ENCODE results near the gene GATA1. TPM values are rescaled to one million over a fixed set of nuclear protein-coding genes. Genes with fewer than 3 reads are reported as not detected.
A peak's percentile ranks its signal among the peaks of the same experiment; 100 is the strongest.

GATA1 gene
- total RNA-seq, 1 donor from 2014 or later, result not detected

GRCh38 chrX:48794340-48794910 lies 8.0 kb downstream of the GATA1 start:
- TF ChIP-seq, protein P1, sequence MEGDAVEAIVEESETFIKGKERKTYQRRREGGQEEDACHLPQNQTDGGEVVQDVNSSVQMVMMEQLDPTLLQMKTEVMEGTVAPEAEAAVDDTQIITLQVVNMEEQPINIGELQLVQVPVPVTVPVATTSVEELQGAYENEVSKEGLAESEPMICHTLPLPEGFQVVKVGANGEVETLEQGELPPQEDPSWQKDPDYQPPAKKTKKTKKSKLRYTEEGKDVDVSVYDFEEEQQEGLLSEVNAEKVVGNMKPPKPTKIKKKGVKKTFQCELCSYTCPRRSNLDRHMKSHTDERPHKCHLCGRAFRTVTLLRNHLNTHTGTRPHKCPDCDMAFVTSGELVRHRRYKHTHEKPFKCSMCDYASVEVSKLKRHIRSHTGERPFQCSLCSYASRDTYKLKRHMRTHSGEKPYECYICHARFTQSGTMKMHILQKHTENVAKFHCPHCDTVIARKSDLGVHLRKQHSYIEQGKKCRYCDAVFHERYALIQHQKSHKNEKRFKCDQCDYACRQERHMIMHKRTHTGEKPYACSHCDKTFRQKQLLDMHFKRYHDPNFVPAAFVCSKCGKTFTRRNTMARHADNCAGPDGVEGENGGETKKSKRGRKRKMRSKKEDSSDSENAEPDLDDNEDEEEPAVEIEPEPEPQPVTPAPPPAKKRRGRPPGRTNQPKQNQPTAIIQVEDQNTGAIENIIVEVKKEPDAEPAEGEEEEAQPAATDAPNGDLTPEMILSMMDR (IDR thresholded peaks at IDR 0.05; ENCODE audit: insufficient read depth, low read depth, low read length), result no peak
- TF ChIP-seq EZH2 (IDR thresholded peaks at IDR 0.05; ENCODE audit: insufficient read depth, low read length), result no peak
- peaks cover 10% of the 10 kb centered on the region for H3K4me1 Mint-ChIP-seq (ENCODE audit: low read depth, unreplicated experiment)
- Histone ChIP-seq H3K9me3 (ENCODE audit: insufficient read depth, low read depth, low read length) (no peaks in the 10 kb centered on the region), H3K36me3 (ENCODE audit: insufficient read depth, low read length) (no peaks in the 10 kb centered on the region), H3K4me2 (ENCODE audit: low read length) (no peak overlapping the region), H3K79me2 (ENCODE audit: insufficient read depth, low read length) (no peaks in the 10 kb centered on the region), H2AFZ (ENCODE audit: low read depth, low read length) (no peak overlapping the region), H3K27ac (ENCODE audit: low read depth, low read length) (no peak overlapping the region), H3K4me1 (ENCODE audit: insufficient read depth, low read length) (peaks cover 9% of the 10 kb centered on the region), H3K27me3 (ENCODE audit: insufficient read depth, low read length) (no peaks in the 10 kb centered on the region), H4K20me1 (ENCODE audit: insufficient read depth, low read length) (no peaks in the 10 kb centered on the region), H3K4me3 (ENCODE audit: insufficient read depth, low read depth, low read length) (no peak overlapping the region), H3K9ac (ENCODE audit: low read length) (no peak overlapping the region)
- FAIRE-seq (peak; percentile 17), DNase-seq (ENCODE audit: low read depth) (no peak)
- peak overlapping the region; percentile 77 for H3K27ac Mint-ChIP-seq (ENCODE audit: unreplicated experiment)
- peaks cover 4% of the 10 kb centered on the region for H3K27me3 Mint-ChIP-seq (ENCODE audit: low read depth, unreplicated experiment)
- H3K9me3 Mint-ChIP-seq (ENCODE audit: unreplicated experiment), result no peaks in the 10 kb centered on the region
- no peak overlapping the region for H3K4me3 Mint-ChIP-seq (ENCODE audit: unreplicated experiment)
- H3K36me3 Mint-ChIP-seq (ENCODE audit: low read depth, unreplicated experiment), result no peaks in the 10 kb centered on the region

GRCh38 chrX:48794911-48795515 lies 8.6 kb downstream of the GATA1 start:
- no peak overlapping the region for H3K27ac Mint-ChIP-seq (ENCODE audit: unreplicated experiment)
- peak; percentile 26 for FAIRE-seq
- Histone ChIP-seq H2AFZ (ENCODE audit: low read depth, low read length) (peak overlapping the region; percentile 34), H3K9ac (ENCODE audit: low read length) (no peak overlapping the region), H3K27ac (ENCODE audit: low read depth, low read length) (no peak overlapping the region), H3K4me3 (ENCODE audit: insufficient read depth, low read depth, low read length) (no peak overlapping the region), H3K4me1 (ENCODE audit: insufficient read depth, low read length) (peaks cover 9% of the 10 kb centered on the region), H4K20me1 (ENCODE audit: insufficient read depth, low read length) (no peaks in the 10 kb centered on the region), H3K9me3 (ENCODE audit: insufficient read depth, low read depth, low read length) (no peaks in the 10 kb centered on the region), H3K4me2 (ENCODE audit: low read length) (peak overlapping the region; percentile 36), H3K79me2 (ENCODE audit: insufficient read depth, low read length) (no peaks in the 10 kb centered on the region), H3K36me3 (ENCODE audit: insufficient read depth, low read length) (no peaks in the 10 kb centered on the region), H3K27me3 (ENCODE audit: insufficient read depth, low read length) (no peaks in the 10 kb centered on the region)
- TF ChIP-seq, protein P1 (IDR thresholded peaks at IDR 0.05; ENCODE audit: insufficient read depth, low read depth, low read length), result no peak
- no peak for TF ChIP-seq EZH2 (IDR thresholded peaks at IDR 0.05; ENCODE audit: insufficient read depth, low read length)
- H3K9me3 Mint-ChIP-seq (ENCODE audit: unreplicated experiment), result no peaks in the 10 kb centered on the region
- H3K4me1 Mint-ChIP-seq (ENCODE audit: low read depth, unreplicated experiment), result peaks cover 10% of the 10 kb centered on the region
- peaks cover 3% of the 10 kb centered on the region for H3K27me3 Mint-ChIP-seq (ENCODE audit: low read depth, unreplicated experiment)
- no peak overlapping the region for H3K4me3 Mint-ChIP-seq (ENCODE audit: unreplicated experiment)
- H3K36me3 Mint-ChIP-seq (ENCODE audit: low read depth, unreplicated experiment), result no peaks in the 10 kb centered on the region
- DNase-seq (ENCODE audit: low read depth), result peak; percentile 54

DNA sequence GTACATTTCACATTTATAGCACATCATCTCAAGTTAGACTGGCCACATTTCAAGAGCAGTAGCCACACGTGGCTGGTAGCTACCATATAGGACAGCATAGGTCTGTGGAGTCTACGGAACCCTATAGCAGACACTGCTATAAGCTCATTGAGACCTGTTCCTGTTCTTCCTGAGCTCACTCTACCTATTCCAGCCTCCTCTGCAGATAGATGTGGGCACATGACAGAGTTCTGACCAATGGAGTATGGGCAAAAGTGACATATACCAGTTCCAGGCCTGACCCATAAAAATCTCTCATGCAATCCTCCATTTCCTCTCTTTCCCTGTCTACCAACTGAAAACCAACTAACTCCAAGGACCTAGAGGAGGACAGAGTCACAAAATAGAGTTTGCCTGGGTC lies 11.9 kb downstream of the GATA1 start:
- Histone ChIP-seq H2AFZ (ENCODE audit: low read depth, low read length) (no peak overlapping the region), H3K9me3 (ENCODE audit: insufficient read depth, low read depth, low read length) (no peaks in the 10 kb centered on the region), H3K79me2 (ENCODE audit: insufficient read depth, low read length) (no peaks in the 10 kb centered on the region), H3K4me3 (ENCODE audit: insufficient read depth, low read depth, low read length) (no peak overlapping the region), H3K36me3 (ENCODE audit: insufficient read depth, low read length) (no peaks in the 10 kb centered on the region), H3K27me3 (ENCODE audit: insufficient read depth, low read length) (no peaks in the 10 kb centered on the region), H3K27ac (ENCODE audit: low read depth, low read length) (no peak overlapping the region), H3K9ac (ENCODE audit: low read length) (no peak overlapping the region), H3K4me1 (ENCODE audit: insufficient read depth, low read length) (peaks cover 20% of the 10 kb centered on the region), H4K20me1 (ENCODE audit: insufficient read depth, low read length) (no peaks in the 10 kb centered on the region), H3K4me2 (ENCODE audit: low read length) (no peak overlapping the region)
- no peak for TF ChIP-seq EZH2 (IDR thresholded peaks at IDR 0.05; ENCODE audit: insufficient read depth, low read length)
- TF ChIP-seq, protein P1 (IDR thresholded peaks at IDR 0.05; ENCODE audit: insufficient read depth, low read depth, low read length), result no peak
- FAIRE-seq (no peak), DNase-seq (ENCODE audit: low read depth) (no peak)
- Mint-ChIP-seq H3K9me3 (ENCODE audit: unreplicated experiment) (no peaks in the 10 kb centered on the region), H3K27me3 (ENCODE audit: low read depth, unreplicated experiment) (no peaks in the 10 kb centered on the region), H3K4me1 (ENCODE audit: low read depth, unreplicated experiment) (peaks cover 13% of the 10 kb centered on the region), H3K27ac (ENCODE audit: unreplicated experiment) (no peak overlapping the region), H3K4me3 (ENCODE audit: unreplicated experiment) (no peak overlapping the region), H3K36me3 (ENCODE audit: low read depth, unreplicated experiment) (no peaks in the 10 kb centered on the region)
